GM12878 (cell line): ENCODE results near the gene ENAH. TPM values are rescaled to one million over a fixed set of nuclear protein-coding genes. Genes with fewer than 3 reads are reported as not detected.

Experiments
- ATAC-seq: fragments of 200-7000 bp; cut with Tn5 transposase; 3 replicates; pipeline ENCODE4 v1.9.1; 2020; ENCODE audit warnings: mild to moderate bottlenecking, moderate library complexity
- BruUV-seq: library from RNA; stranded (reverse); fragments of 400-500 nt; replicated peaks from 2 replicates; lab custom pipeline; 2021; lab: Mats Ljungman, UMichigan
- CTCF ChIA-PET: fragments of 300-600 bp; sonication (Branson Sonifier 250); formaldehyde crosslinking; extraction: SDS; loops from one replicate; lab custom pipeline; 2021; ENCODE audit warnings: inconsistent platforms; lab: Yijun Ruan, JAX
- POLR2A ChIA-PET: fragments of 350-600 bp; formaldehyde crosslinking; extraction: SDS; loops from one replicate; lab custom pipeline; 2021; ENCODE audit warnings: inconsistent platforms; lab: Charles Lee
- RAD21 ChIA-PET: fragments of 300-600 bp; sonication (Branson Sonifier 250); formaldehyde crosslinking; loops from one replicate; lab custom pipeline; 2023; ENCODE audit warnings: antibody characterized with exemption; ENCODE audit not compliant: unreplicated experiment; lab: Charles Lee
- SMC1A ChIA-PET: fragments of 300-600 bp; sonication (Branson Sonifier 250); formaldehyde crosslinking; loops from one replicate; lab custom pipeline; 2023; ENCODE audit not compliant: unreplicated experiment, uncharacterized antibody; lab: Charles Lee
- DNase-seq: peaks from one replicate; pipeline ENCODE4 v3.0.0-alpha.2; 2011; ENCODE audit warnings: low read depth, low spot score
- FAIRE-seq: peaks from 3 replicates; lab custom pipeline; 2011; peaks lifted over from hg19 to GRCh38; lab: Jason Lieb, UNC
- H2AFZ ChIP-seq: 2 replicates; pipeline ENCODE4 v1.6.0; 2011; ENCODE audit warnings: low read depth, low read length, control low read depth; ENCODE audit not compliant: control insufficient read depth
- H3K27ac ChIP-seq: 2 replicates; pipeline ENCODE4 v1.5.1; 2011; ENCODE audit warnings: control low read depth; ENCODE audit not compliant: control insufficient read depth, insufficient read depth
- H3K27me3 ChIP-seq, 2 experiments: replicated peaks in 1 of 2; 2 replicates each; pipeline versions ENCODE4 v1.6.0 to v1.6.1; 2011; ENCODE audit warnings: low read length in 1 of 2; ENCODE audit not compliant: control insufficient read depth in 2 of 2, insufficient read depth in 2 of 2
- H3K36me3 ChIP-seq, 2 experiments: 2 replicates each; pipeline ENCODE4 v1.5.1; 2011; ENCODE audit warnings: low read length in 1 of 2; ENCODE audit not compliant: control insufficient read depth in 2 of 2, insufficient read depth in 2 of 2
- H3K4me1 ChIP-seq: 2 replicates; pipeline ENCODE4 v1.6.1; 2011; ENCODE audit warnings: mild to moderate bottlenecking, low read length, moderate library complexity, mixed read lengths; ENCODE audit not compliant: control insufficient read depth, insufficient read depth
- H3K4me2 ChIP-seq: 2 replicates; pipeline ENCODE4 v1.6.0; 2011; ENCODE audit warnings: control low read depth; ENCODE audit not compliant: control insufficient read depth, insufficient read depth
- H3K4me3 ChIP-seq: fragments of 200-600 bp; sonication (generic); 2 replicates; pipeline ENCODE4 v1.5.1; 2016
- H3K79me2 ChIP-seq: 2 replicates; pipeline ENCODE4 v1.6.0; 2011; ENCODE audit warnings: low read length; ENCODE audit not compliant: control insufficient read depth, insufficient read depth
- H3K9ac ChIP-seq: 2 replicates; pipeline ENCODE4 v1.8.0; 2011; ENCODE audit warnings: low read length, control low read depth, mixed read lengths; ENCODE audit not compliant: control insufficient read depth, insufficient read depth
- H3K9me3 ChIP-seq: replicated peaks from 3 replicates; pipeline ENCODE4 v1.5.1; 2011; ENCODE audit warnings: mild to moderate bottlenecking, low read length; ENCODE audit not compliant: control insufficient read depth, insufficient read depth
- H4K20me1 ChIP-seq: 2 replicates; pipeline ENCODE4 v1.6.0; 2011; ENCODE audit not compliant: control insufficient read depth, insufficient read depth
- BCLAF1 ChIP-seq: fragments of 450-650 bp; IDR thresholded peaks from 2 replicates; pipeline ENCODE4 v1.6.1; 2017; ENCODE audit warnings: antibody characterized with exemption, mild to moderate bottlenecking, moderate library complexity
- CUX1 ChIP-seq: IDR thresholded peaks from 2 replicates; pipeline ENCODE4 v1.6.1; 2012; ENCODE audit warnings: improper control_type of control experiment, low read depth, low read length; ENCODE audit not compliant: insufficient replicate concordance
- HSF1 ChIP-seq: fragments of 150-350 bp; IDR thresholded peaks from 2 replicates; pipeline ENCODE4 v1.6.1; 2014; ENCODE audit warnings: mild to moderate bottlenecking, low read depth, low read length
- MEF2B ChIP-seq: fragments of 450-650 bp; IDR thresholded peaks from 2 replicates; pipeline ENCODE4 v1.6.1; 2018; ENCODE audit warnings: mild to moderate bottlenecking, moderate library complexity; ENCODE audit not compliant: partially characterized antibody, poor library complexity, severe bottlenecking
- MTA3 ChIP-seq: IDR thresholded peaks from 2 replicates; pipeline ENCODE4 v1.6.1; 2012; ENCODE audit warnings: low read length, inconsistent platforms, borderline replicate concordance
- MYC ChIP-seq: IDR thresholded peaks from 2 replicates; pipeline ENCODE4 v1.6.1; 2011; ENCODE audit warnings: mild to moderate bottlenecking, low read length, moderate library complexity, inconsistent platforms; ENCODE audit not compliant: insufficient read depth, insufficient replicate concordance, insufficient read length, severe bottlenecking
- NBN ChIP-seq: fragments of 450-650 bp; IDR thresholded peaks from 2 replicates; pipeline ENCODE4 v1.6.1; 2016
- POLR2A ChIP-seq: IDR thresholded peaks from 2 replicates; pipeline ENCODE4 v1.6.1; 2011; ENCODE audit warnings: low read depth, mild to moderate bottlenecking, low read length
- POLR2AphosphoS2 ChIP-seq: IDR thresholded peaks from 2 replicates; pipeline ENCODE4 v1.6.1; 2011; ENCODE audit warnings: low read depth, mild to moderate bottlenecking, low read length, improper control_type of control experiment, moderate library complexity
- RB1 ChIP-seq: fragments of 450-650 bp; formaldehyde crosslinking; IDR thresholded peaks from 2 replicates; pipeline ENCODE4 v1.6.1; 2017; ENCODE audit warnings: mild to moderate bottlenecking, borderline replicate concordance
- RCOR1 ChIP-seq: conservative IDR thresholded peaks from 2 replicates; pipeline ENCODE4 v1.6.1; 2012; ENCODE audit warnings: low read depth, low read length, improper control_type of control experiment
- SMAD5 ChIP-seq: IDR thresholded peaks from 2 replicates; pipeline ENCODE4 v1.6.1; 2016; ENCODE audit warnings: antibody characterized with exemption, low read depth
- SP1 ChIP-seq: IDR thresholded peaks from one replicate; pipeline ENCODE4 v1.6.1; 2011; ENCODE audit warnings: low read depth, low read length
- WGBS: methylation state at CpG from one replicate; pipeline ENCODE4 v1.1.6; 2016; ENCODE audit warnings: low lambda C conversion rate; ENCODE audit not compliant: insufficient replicate concordance, insufficient coverage; ENCODE audit errors: missing lambda C conversion rate; 5-methylcytosine and 5-hydroxymethylcytosine counted together
- in situ Hi-C: fragments of 300-500 bp; cut with MboI; formaldehyde crosslinking; loops from 9 replicates; pipeline ENCODE4 v1.14.3; 2018; ENCODE audit warnings: mixed read lengths
- intact Hi-C: fragments of 100-400 bp; cut with micrococcal nuclease; formaldehyde crosslinking; loops from one replicate; pipeline ENCODE4 v1.14.2; 2022; ENCODE audit not compliant: unreplicated experiment
- polyA plus RNA-seq, 11 experiments: library from polyadenylated mRNA; depleted of rRNA in 4 of 11; unstranded in 6 of 11; stranded (reverse) in 5 of 11; fragments of >200 nt; fragmentation: Nextera tagmentation in 4 of 11; fragmentation: Illumina TruSeq in 1 of 11; extraction: Ambion mirVana in 4 of 11; extraction: Trizol in 1 of 11; gene quantifications; 1 replicate in 1 of 11; 2 replicates in 10 of 11; pipeline versions ENCODE4 v1.2.1 to v1.2.3, GENCODE V29; 2011 to 2016; ENCODE audit warnings: inconsistent platforms in 2 of 11, missing spikeins in 2 of 11, low read depth in 1 of 11
- total RNA-seq, 4 experiments: library from RNA; depleted of rRNA in 3 of 4; stranded (reverse); fragments of >200 nt in 3 of 4; fragmentation: Illumina TruSeq in 1 of 4; extraction: Trizol in 1 of 4; gene quantifications; 2 replicates each; pipeline versions ENCODE4 v1.2.1 to v1.2.3, GENCODE V29; 2013 to 2021

ENAH gene
- total and polyA plus RNA-seq, 10 of the 15 experiments (the other 5 are each of a cell fraction or from before 2014, with no cell fraction given) = under 0.01 to 0.62 (median 0.06) TPM; not detected in 5

- RAD21 ChIA-PET = no interaction called here
- POLR2A ChIA-PET = no interaction called here
- SMC1A ChIA-PET = interaction anchor here (1.0 kb wide), 1 partner anchor 63 kb away, joined by 5 read pairs; no protein-coding TSS in a partner anchor
- Histone ChIP-seq H2AFZ (no peak overlapping the region), H3K9ac (no peak overlapping the region)
- intact Hi-C loops = no loop called here
- BruUV-seq = no TSS peak
- no peak for TF ChIP-seq MEF2B
- TF ChIP-seq RCOR1 = no peak
- TF ChIP-seq SMAD5 = no peak
- TF ChIP-seq MTA3 = no peak
- no peak for TF ChIP-seq CUX1
- TF ChIP-seq RB1 = no peak
- TF ChIP-seq POLR2AphosphoS2 = no peak
- no peak for TF ChIP-seq BCLAF1
- no peak for TF ChIP-seq MYC
- TF ChIP-seq NBN = no peak
- TF ChIP-seq SP1 = no peak
- no peak for TF ChIP-seq HSF1
- no peak for TF ChIP-seq POLR2A
- TF ChIP-seq, all 136 proteins: peak for 0
- Histone ChIP-seq H3K4me2 (no peak overlapping the region), H4K20me1 (no peaks in the 10 kb centered on the region), H3K79me2 (no peaks in the 10 kb centered on the region), H3K4me1 (no peaks in the 10 kb centered on the region), H3K9me3 (no peaks in the 10 kb centered on the region), H3K4me3 (no peak overlapping the region), H3K36me3 (no peaks in the 10 kb centered on the region), H3K27ac (no peak overlapping the region), H3K27me3 (no peaks in the 10 kb centered on the region)
- in situ Hi-C loops = no loop called here
- no peak for DNase-seq
- no peak for FAIRE-seq
- CTCF ChIA-PET = interaction anchor here (1.1 kb wide), 1 partner anchor 36 kb away, joined by 3 read pairs; no protein-coding TSS in a partner anchor
- ATAC-seq = no peak
- 83% methylated on average over 1 of the region's 1 CpG for WGBS
Measured at GRCh38 chr1:225544263-225544662, 108.7 kb downstream of the ENAH start.
